ENCODE results near the gene MAD1L1.

MAD1L1 gene

DNA sequence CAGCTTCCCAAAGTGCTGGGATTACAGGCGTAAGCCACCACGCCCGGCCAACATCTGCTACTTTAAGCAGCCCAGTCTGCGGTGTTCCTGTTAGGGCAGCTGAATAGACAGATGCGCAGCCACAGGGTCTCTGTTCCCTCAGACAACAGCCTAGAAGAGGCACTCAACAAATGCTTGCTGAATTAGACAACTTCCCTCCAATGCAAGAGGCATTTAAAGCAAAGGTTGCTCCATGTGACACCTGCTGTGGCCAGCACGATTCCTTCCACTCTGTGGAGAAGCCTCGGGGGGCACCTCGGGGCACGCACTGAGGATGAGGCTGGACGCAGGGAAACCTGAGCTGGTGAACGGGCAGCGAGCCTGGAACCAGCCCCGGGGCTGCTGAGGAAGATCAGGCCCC, 237.8 kb downstream of the MAD1L1 start:
- DNase-seq, result no peak

DNA sequence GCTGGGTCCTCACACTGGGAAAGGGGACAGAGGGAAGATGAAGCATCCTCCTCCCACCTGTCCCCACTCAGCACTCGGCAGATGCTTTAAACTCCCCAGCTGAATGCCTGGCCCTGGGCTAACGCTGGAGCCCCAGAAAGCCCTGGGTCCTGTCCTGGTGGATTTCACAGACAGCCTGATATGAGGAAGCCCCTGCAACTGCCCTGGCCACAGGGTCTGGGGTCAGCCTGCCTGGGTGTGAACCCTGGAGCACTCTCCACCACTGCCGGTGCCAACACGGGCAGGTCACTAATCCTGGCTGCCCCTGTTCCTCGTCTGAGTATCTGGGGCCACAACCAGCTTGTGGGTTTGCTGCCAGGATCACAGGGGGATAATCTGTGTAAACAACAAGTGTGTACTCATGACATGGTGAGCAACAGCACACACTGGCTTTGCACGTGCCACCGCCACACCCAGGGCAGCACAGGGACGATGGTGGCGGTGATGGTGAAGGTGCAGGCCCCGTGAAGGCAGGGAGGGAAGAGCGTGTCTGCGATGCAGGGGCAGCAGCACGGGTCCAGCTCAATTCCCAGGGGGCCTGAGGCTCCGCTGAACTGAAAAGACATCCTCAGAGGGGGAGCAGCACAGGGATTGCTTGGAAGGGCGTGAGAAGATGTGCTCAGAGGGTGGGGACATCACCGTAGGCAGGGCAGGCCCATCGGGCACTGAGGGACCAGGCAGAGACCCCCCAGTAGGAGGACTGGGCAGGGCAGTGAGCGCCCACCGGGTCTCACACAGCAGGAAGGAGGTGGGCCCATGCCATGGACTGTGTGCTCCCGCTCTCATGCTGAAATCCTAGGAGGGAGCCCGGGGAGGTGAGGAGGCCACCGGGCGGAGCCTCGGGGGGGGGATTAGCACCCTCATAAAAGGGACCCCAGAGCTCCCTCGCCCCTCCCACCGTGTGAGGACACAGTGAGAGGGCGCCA, 238.7 kb downstream of the MAD1L1 start:
- no peak for DNase-seq

DNA sequence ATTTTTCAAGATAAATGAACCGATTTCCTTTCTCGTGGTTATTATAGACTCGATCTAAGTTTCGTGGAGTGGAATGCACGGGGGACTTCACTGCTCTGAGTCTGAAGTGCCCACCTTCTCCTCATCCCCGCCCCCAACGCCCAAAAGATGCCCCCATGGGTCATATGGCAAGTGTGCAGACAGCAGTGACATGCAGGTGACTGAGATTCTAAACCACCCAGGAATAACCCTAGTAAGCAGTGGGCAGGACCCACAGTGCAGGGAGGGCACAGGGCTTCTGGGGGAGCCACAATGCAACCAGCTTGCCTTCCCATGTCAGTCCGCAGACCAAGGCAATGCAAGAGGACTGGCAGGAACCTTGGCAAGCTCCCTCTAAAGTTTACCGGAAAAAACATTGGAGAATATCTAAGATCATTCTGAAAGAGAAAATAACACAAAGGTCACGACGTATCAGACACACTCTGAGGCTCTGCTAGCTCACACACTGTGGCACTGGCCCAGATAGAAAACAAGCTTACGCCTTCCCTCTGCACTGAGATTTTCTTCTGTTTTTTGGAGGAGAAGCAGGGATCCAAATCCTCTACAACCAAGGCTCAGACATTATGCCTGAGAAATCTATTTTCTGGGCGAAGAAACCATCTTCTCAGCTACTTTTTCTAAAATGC, 239.6 kb downstream of the MAD1L1 start:
- no peak for DNase-seq

DNA sequence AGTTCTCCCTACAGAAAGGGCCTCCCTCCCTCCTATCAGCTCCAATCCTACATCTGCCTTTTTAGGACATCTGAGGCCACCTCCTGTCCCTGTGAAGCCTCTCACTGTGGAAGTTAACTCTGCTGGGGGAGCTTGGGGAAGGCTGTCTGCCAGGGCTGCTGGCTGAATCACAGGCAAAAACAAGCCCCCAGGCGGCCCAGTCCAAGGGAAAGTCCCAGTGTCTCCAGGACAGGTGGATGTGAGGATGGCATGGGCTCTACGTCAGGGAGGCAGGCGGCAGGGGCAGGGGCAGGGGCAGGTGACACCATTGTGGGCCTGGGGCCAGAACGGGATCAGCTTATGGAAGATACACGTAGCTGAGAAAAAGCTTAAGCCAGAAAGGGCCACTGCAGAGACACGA, 240.2 kb downstream of the MAD1L1 start:
- no peak for DNase-seq

DNA sequence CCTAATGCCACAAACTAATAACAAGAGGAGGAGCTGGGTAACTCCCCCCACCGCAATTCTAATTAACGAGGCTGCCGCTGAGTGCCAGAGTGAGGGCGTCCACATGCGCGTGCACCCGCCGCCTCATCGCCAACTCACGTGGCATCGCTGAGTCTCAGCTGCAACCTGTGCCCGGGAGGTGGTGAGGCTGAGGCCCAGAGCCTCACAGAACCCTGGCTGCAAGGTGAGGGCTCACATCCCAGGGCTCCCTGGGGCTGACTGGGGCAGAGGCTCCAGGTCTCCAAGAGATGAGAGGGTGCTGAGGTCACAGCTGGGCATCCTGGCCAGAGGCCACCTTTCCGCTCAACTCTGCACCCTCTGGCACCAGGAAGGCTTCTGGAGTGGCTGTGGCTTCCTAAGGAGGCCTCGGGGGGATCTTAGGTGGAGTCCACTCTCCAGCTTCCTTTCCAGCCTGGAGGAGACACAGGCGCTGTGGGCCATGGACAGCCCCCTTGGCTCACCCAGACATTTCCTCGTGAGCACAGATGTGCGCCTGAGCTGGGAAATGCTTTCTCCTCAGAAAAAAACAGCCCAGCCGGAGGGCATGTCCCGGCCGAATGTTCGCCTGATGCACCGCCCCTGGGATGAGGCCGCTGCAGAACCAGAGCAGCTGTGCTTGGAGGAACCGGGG, 242.6 kb downstream of the MAD1L1 start:
- DNase-seq, result no peak

DNA sequence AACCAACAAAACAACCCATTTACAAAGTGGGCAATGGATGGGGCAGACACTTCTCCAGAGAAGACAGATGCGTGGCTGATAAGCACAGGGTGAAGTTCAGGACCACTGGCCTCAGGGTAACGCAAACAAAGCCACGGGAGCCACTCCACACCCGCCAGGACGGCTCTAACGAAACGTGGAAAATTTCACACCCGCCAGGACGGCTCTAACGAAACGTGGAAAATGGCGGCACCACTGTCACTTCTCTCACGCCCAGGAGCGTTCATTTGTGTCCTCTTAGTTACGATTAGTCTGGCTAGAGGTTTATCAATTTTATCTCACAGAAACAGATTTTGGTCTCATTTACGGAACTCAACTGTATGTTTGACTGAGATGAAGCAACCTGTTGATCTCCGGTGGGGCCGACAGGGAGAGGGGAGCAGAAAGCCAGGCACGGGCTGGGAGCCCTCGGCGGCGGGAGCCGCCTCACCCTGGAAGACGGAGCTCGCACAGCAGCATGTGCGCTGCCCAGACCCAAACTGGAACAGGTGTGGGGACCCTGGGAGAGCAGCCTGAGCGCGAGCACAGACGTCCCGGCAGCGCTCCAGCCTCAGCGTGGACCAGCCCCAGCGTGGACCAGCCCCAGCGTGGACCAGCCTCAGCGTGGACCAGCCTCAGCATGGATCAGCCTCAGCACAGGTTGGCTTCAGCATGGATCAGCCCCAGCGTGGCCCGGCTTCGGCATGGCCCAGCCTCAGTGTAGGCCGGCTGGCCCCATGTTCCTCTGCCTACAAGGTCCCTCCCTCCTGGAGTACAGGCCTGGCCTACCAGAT, 243.5 kb downstream of the MAD1L1 start:
- no peak for DNase-seq

DNA sequence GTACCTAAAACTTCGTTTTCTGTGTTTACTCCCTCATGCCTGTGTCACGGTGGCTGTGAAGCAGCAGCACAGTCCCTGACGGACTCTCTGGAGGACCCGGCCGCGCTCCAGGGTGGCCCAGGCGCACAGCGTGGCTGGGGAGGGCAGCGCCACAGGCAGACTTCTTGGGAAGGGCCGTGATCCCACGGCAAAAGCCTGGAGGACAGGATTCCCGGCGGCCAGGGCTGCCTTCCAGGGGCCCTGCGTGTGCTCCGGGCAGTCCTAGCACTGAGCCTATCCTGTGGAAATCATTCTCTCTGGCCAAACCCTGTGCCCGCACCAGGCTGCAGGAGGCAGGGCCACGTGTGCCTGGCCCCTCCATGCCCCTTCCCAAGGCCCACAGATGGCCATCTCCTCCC, 244.2 kb downstream of the MAD1L1 start:
- DNase-seq, result no peak

DNA sequence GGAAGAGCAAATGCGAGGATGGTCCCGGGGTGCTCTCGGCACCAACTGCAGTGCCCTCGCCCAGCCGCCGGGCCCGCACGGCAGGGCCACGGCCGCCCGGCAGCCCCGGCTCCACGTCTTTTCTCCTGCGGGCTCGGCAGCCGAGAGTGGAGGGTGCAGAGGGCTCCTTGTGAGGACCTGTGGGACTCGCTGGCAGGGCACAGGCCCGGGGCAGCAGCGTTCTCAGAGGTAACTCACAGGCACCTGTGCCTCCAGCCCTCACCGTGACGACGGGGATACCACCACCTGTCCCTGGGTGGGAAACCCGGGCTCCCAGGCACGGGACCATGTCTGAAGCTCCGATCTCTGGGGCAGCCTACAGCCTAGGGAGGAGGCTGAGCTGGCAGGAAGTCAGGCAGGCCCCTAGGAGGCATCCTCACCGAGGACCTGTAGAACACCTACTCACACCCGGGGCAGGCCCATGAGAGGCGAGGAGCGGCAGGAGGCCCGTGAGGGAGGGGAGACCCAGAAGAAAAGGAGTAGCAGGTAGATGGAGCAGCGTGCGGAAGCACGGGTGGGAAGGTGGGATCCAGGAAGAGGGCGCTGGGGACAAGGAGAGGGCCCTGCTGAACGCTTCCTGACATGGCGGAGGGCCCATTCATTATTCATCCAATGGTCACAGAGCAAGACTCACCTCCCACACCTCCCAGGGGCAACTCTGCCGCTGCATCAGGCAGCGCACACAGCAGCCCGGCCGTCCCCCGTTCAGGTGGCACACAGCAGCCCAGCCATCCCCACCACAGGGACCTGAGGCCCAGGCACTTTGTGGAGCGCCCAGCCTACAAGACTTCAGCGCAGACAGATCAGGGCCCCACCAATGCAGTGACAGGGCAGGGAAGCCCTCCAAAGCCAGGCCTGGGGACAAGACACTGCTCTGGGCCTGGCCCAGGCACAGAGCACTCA, 244.9 kb downstream of the MAD1L1 start:
- DNase-seq, result no peak

DNA sequence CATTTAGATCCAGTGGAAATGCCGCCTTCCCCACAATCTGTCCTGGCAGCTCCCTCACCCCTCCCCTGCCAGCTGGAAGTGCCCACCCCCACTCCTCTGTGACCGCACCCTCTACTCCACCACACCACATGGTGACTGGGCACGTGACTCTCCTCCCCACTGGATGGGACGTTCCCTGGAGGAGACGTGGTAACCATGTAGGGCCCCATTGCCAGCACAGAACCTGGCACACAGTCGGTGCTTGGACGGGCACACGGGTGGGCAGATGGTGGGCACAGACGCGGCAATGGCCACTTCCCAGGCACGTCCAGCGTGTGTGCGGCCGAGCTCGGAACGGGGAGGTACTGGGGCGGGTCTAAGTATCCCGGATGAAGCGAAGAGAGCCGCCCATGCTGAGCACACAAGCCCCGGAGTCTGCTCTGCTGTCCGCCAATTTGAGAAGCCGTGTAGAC, 245.6 kb downstream of the MAD1L1 start:
- no peak for DNase-seq

DNA sequence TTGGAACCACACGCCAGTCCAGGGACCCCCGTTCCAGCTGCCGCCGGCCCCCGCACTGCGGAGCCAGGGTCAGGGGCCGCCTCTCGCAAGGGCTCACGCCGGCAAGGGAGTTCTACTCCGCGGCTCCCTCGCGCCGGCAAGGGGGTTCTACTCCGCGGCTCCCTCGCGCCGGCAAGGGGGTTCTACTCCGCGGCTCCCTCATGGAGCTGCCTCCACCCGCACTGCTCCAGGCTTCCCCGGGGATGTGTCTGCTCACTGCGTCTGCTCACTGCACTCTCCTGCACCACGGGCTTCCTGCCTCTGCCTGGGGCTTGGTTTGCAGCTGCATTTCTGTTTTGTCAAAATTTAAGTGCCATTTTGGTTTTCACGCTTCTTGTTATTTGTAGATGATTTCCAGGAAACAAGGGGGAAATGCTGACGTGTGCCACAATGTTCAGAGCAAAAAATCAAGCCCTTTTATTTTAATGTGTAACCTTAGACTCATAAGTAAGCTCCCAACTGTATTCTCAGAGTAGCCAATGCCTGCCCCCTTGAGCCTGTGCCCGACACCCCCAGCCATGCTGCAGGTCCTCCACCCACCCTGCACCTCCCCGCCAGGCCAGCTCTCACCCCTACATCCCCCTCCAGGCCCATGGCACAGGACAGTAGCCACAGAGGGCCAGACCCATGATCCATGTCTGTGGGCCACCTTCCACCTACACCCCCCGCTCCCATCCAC, 246.2 kb downstream of the MAD1L1 start:
- no peak for DNase-seq

DNA sequence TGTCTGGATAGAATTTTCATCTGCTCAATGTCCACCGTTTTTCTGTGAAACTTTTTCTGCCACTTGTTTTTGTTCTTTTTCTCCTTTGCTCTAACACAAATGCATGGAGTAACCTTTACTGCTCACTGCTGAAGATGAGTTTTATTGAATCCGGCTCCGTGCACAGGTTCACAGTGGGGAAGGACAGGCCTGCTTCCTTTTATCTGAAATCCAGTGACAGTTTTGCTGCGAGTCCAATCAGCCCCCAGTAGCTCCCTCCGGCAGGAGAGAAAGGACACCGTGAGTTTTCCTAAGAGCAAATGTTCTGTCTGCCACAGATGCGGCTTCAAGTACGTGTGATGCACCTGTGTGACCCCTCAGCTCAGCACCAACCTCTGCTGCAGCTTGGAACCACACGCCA, 246.8 kb downstream of the MAD1L1 start:
- no peak for DNase-seq

DNA sequence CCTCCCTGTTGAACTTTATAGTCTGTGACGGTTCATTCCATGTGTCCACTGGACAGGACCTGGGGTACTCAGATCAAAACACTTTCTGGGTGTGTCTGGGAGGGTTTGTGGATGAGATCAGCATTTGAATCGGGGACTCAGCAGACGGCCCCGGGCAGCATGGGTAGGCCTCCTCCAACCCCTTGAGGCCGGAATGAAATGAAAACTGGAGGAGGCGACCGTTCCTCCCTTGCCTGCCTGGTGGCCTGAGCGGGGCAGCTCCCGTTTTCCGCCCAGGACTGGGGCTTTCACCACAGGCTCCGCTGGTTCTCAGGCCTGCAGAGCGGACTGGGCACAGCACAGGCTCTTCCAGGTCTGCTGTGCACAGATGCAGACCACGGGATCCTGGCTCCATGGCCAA, 247.7 kb downstream of the MAD1L1 start:
- no peak for DNase-seq

DNA sequence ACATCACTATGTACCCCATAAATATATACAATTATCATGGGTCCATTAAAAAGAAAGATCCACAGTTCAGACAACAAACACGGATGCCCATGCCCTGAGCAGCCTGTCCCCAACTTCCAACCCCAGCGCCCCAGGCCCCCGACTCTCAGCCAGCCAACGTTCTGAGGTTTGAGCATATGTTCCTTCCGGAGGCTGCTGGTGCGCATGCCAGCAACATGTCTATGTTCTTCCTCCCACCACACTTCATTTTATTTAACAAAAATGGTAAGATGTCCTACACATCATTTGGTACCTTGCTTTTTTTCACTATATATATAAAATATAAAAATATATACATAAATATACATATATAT, 250.9 kb downstream of the MAD1L1 start:
- DNase-seq, result no peak

DNA sequence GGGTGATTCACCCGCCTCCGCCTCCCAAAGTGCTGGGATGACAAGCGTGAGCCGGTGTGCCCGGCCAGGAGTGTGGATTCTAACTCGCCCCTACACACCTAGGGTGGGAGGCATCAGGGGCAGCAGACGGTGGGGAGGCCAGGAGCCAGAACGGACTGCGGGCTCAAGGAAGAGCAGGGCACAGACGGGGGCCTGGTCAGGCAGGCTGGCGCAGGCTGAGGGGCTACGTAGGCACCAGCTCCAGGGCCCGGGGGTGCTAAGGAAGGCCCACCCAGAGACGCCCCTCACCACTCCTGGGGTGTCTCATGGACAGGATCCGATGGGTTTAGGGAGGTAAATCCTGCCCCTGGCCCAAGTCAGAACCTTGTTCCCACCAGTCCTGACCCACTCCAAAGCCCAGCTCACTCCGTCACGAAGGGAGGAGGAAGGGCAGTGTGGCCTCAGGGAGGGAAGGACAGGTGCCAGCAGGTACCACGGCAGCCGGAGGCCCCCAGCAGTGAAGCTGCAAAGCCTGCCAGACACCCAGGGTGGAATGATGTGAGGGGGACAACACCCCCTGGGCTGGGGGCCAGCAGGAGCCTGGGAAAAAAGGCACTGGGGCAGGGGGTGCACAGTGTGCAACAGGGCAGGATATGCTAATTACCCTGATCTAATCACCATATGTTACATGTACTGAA, 251.4 kb downstream of the MAD1L1 start:
- no peak for DNase-seq

DNA sequence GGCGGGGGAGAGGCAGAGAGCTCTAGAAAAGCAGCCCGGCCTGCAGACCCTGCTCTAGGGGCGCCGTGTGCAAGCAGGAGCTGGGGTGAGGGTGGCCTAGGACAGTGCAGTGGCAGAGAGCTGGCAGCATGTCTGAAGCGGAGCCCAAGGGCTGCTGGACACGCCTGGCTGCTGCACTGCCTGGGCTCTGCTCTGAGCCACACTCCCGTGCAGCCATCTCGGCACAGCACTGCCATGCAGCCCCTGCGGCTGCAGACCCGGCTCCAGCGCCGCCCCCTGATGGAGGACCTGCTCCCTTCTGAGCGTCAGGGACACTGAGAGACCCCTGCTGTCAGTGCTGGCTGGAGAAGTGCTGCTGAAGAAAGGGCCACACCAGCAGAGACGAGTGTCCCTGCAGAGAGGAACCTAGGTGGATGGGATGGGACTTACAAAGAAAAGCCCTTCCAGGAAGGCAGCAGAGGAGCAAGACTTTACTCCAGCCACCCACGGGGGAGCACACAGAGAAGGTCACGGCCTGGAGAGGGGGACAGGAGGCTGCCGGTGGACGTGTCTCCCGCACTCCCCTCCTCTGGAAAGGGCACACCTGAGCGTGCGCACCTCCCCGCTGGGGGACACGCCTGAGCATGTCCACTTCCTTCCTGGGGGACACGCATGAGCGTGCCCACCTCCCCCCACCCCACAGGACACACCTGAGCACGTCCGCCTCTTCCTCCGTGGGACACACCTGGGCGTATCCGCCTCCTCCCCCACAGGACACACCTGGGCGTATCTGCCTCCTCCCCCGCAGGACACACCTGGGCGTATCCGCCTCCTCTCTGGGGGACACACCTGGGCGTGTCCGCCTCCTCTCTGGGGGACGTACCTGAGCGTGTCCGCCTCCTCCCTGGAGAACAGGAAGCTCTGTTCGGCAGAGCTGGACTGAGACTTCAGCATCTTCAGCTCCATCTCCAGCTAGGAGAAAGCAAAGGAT, 252.9 kb downstream of the MAD1L1 start:
- DNase-seq, result no peak

DNA sequence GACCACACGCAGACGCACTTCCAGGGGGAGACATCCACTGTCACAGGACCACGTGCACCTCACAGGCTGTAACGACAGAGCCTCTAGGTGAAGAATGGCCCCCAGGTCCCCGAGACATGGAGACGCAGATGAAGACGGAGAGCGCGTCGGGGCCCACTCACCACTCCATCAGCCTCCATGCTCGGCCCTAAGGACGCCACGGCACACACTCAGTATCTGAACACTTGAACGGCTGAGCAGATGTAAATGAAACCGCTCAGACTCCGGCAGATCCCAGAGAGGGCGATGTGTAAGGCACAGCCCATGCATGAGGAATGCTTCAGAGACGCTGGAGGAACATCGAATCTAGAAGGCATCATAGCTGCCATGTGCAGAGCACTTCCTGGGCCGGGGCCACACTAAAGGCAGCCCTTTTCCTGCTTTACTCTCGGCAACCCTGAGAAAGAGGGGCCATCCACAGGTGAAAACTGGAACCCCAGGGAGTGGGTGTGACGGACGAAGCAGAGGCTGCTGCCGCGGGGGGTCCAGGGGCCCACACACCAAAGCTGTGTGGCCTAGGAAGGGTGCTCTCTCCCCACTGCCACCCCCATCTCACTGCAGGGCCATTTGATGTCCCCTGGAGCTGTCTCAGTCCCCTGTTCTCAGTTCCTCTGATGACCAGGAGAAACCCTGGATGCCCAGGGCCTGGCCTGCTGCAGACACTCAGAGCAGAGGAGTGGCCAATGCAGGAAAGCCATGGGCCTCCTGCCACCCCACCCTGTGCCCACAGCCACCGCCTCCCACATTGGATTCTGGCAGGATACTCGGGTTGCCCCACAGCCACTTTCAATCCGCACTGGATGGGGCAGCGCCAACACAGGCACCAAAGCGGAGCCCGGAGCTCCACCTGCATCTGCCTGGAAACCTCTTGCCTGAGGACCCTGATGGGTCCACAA, 253.8 kb downstream of the MAD1L1 start:
- DNase-seq, result no peak

DNA sequence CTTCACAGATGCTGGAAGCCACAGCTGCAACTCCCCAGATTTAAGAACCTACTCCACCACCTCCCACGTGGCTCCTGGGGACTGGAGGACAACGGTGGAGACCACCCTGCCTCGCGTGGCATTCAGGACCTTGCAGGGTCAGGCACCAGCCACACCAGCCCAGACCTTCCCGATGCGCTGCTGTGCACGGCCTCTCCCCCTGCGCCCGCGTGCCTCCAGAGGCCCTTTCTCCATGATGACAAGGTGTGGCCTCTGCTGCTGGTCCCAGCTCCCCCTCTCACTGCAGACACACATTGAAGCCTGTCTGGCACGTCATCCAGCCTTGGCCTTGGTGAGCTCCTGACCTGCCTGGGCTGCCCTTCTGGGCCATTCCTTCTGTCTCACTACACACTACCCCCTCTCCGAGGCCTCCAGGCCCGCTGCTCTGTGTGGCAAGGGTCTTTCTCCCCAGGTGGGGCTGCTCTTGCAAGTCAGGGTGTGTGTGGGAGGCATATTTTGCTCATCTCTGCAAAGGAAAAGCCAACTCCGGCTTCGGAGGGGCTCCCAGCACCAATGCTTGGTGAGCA, 254.8 kb downstream of the MAD1L1 start:
- DNase-seq, result no peak
